CD14-positive monocyte (primary cell): ENCODE data around the gene RTN4R. TPM values are rescaled to one million over a fixed set of nuclear protein-coding genes. Genes with fewer than 3 reads are reported as not detected.

Source experiments
- DNase-seq, 3 donors: peaks; one replicate each; pipeline ENCODE4 v3.0.0-alpha.2; 2011 to 2022
- H2AFZ ChIP-seq: 2 replicates; pipeline ENCODE4 v1.6.0; 2012; ENCODE audit warnings: mild to moderate bottlenecking, low read depth, low read length, inconsistent platforms; ENCODE audit not compliant: insufficient read depth, poor library complexity, severe bottlenecking
- H3K27ac ChIP-seq, 2 donors: 1 replicate in 1 of 2; 2 replicates in 1 of 2; pipeline ENCODE4 v1.5.1; 2012 to 2013; ENCODE audit warnings: low read length in 2 of 2, control low read depth in 1 of 2, inconsistent platforms in 1 of 2, low read depth in 1 of 2, mild to moderate bottlenecking in 1 of 2
- H3K27me3 ChIP-seq, 2 donors: one replicate each; pipeline versions ENCODE4 v1.6.0 to v1.6.1; 2011 to 2013; ENCODE audit warnings: low read length in 2 of 2; ENCODE audit not compliant: control insufficient read depth in 2 of 2, insufficient read depth in 2 of 2
- H3K36me3 ChIP-seq, 2 donors: replicated peaks in 1 of 2; 1 replicate in 1 of 2; 2 replicates in 1 of 2; pipeline versions ENCODE4 v1.5.1 to v1.6.1; 2012 to 2013; ENCODE audit warnings: low read length in 2 of 2, control low read depth in 1 of 2, inconsistent platforms in 1 of 2, mild to moderate bottlenecking in 1 of 2; ENCODE audit not compliant: insufficient read depth in 2 of 2, control insufficient read depth in 1 of 2
- H3K4me1 ChIP-seq, 2 donors: 1 replicate in 1 of 2; 2 replicates in 1 of 2; pipeline versions ENCODE4 v1.5.1 to v1.6.1; 2012 to 2013; ENCODE audit warnings: low read length in 2 of 2, control low read depth in 1 of 2, inconsistent platforms in 1 of 2, mild to moderate bottlenecking in 1 of 2, moderate library complexity in 1 of 2; ENCODE audit not compliant: insufficient read depth in 2 of 2, control insufficient read depth in 1 of 2
- H3K4me2 ChIP-seq: replicated peaks from 2 replicates; pipeline ENCODE3; 2012; ENCODE audit warnings: low read length, moderate library complexity, mild to moderate bottlenecking; ENCODE audit not compliant: poor library complexity, severe bottlenecking; ENCODE audit errors: extremely low read depth
- H3K4me3 ChIP-seq, 3 experiments: fragments of 200-600 bp in 1 of 3; sonication (generic) in 1 of 3; replicated peaks in 1 of 3; 1 replicate in 2 of 3; 2 replicates in 1 of 3; pipeline ENCODE4 v1.5.1; 2011 to 2013; ENCODE audit warnings: low read length in 3 of 3, mild to moderate bottlenecking in 3 of 3, control low read depth in 2 of 3, low read depth in 2 of 3, inconsistent platforms in 1 of 3, moderate library complexity in 1 of 3
- H3K79me2 ChIP-seq: 2 replicates; pipeline ENCODE4 v1.6.0; 2012; ENCODE audit warnings: mild to moderate bottlenecking, control low read depth, inconsistent platforms, low read length, moderate library complexity; ENCODE audit not compliant: insufficient read depth
- H3K9ac ChIP-seq: 2 replicates; pipeline ENCODE4 v1.6.0; 2017; ENCODE audit warnings: low read length, mild to moderate bottlenecking; ENCODE audit not compliant: insufficient read depth, poor library complexity, severe bottlenecking
- H3K9me3 ChIP-seq, 2 donors: replicated peaks in 1 of 2; 1 replicate in 1 of 2; 2 replicates in 1 of 2; pipeline versions ENCODE4 v1.5.1 to v1.6.1; 2012 to 2013; ENCODE audit warnings: low read length in 2 of 2, control low read depth in 1 of 2; ENCODE audit not compliant: control insufficient read depth in 1 of 2, insufficient read depth in 1 of 2
- H4K20me1 ChIP-seq: 2 replicates; pipeline ENCODE4 v1.6.0; 2012; ENCODE audit warnings: mild to moderate bottlenecking, low read length, control low read depth, moderate library complexity; ENCODE audit not compliant: insufficient read depth
- H3K27ac Mint-ChIP-seq, 7 donors: one replicate each; pipeline ENCODE4 v1.8.0; 2020; ENCODE audit warnings: mild to moderate bottlenecking in 7 of 7, mixed read lengths in 7 of 7, moderate library complexity in 6 of 7, inconsistent platforms in 2 of 7
- H3K27me3 Mint-ChIP-seq, 3 donors: one replicate each; pipeline ENCODE4 v1.8.0; 2021 to 2022; ENCODE audit warnings: low read depth in 3 of 3, mild to moderate bottlenecking in 3 of 3, mixed read lengths in 3 of 3, moderate library complexity in 3 of 3, inconsistent platforms in 1 of 3
- H3K36me3 Mint-ChIP-seq, 2 donors: one replicate each; pipeline ENCODE4 v1.8.0; 2020; ENCODE audit warnings: mixed read lengths in 2 of 2, inconsistent platforms in 1 of 2, mild to moderate bottlenecking in 1 of 2
- H3K4me1 Mint-ChIP-seq: one replicate; pipeline ENCODE4 v1.8.0; 2020; ENCODE audit warnings: mild to moderate bottlenecking, mixed read lengths
- H3K4me3 Mint-ChIP-seq, 2 donors: one replicate each; pipeline ENCODE4 v1.8.0; 2020; ENCODE audit warnings: mild to moderate bottlenecking in 2 of 2, mixed read lengths in 2 of 2, moderate library complexity in 1 of 2
- H3K9me3 Mint-ChIP-seq, 7 donors: one replicate each; pipeline ENCODE4 v1.8.0; 2020 to 2022; ENCODE audit warnings: mixed read lengths in 7 of 7, mild to moderate bottlenecking in 6 of 7, moderate library complexity in 6 of 7, inconsistent platforms in 2 of 7
- CTCF ChIP-seq: fragments of 200-600 bp; IDR thresholded peaks from one replicate; pipeline ENCODE4 v1.8.0; 2022; ENCODE audit warnings: antibody characterized with exemption, mild to moderate bottlenecking
- WGBS: methylation state at CpG from one replicate; pipeline ENCODE4 v1.1.5; 2013; ENCODE audit warnings: missing lambda C conversion rate; ENCODE audit not compliant: insufficient coverage; 5-methylcytosine and 5-hydroxymethylcytosine counted together
- intact Hi-C, 2 donors: fragments of 100-400 bp; cut with micrococcal nuclease; formaldehyde crosslinking; loops; one replicate each; pipeline versions ENCODE4 v1.15.0 to v1.15.1; 2023
- polyA plus RNA-seq, 3 donors: library from polyadenylated mRNA; depleted of rRNA in 1 of 3; unstranded in 2 of 3; stranded (reverse) in 1 of 3; fragments of 300-500 nt in 2 of 3; fragments of >200 nt in 1 of 3; fragmentation: Illumina TruSeq in 2 of 3; gene quantifications; 1 replicate in 2 of 3; 2 replicates in 1 of 3; pipeline ENCODE4 v1.2.3, GENCODE V29; 2012 to 2021

RTN4R gene
- polyA plus RNA-seq, 3 donors, result not detected

- Histone ChIP-seq H3K4me3 (no peak overlapping the region), H2AFZ (no peak overlapping the region), H3K36me3 (no peaks in the 10 kb centered on the region), H3K4me1 (no peaks in the 10 kb centered on the region), H3K27ac (no peak overlapping the region), H3K27me3 (no peaks in the 10 kb centered on the region), H3K9ac (no peak overlapping the region), H4K20me1 (no peaks in the 10 kb centered on the region), H3K4me2 (no peak overlapping the region), H3K79me2 (no peaks in the 10 kb centered on the region), H3K9me3 (no peaks in the 10 kb centered on the region)
- Mint-ChIP-seq H3K27ac (no peak overlapping the region), H3K27me3 (peaks cover 0 to 4% (median 0%) of the 10 kb centered on the region in 3 donors), H3K4me1 (no peaks in the 10 kb centered on the region), H3K4me3 (no peak overlapping the region), H3K36me3 (no peaks in the 10 kb centered on the region), H3K9me3 (no peaks in the 10 kb centered on the region)
- TF ChIP-seq CTCF, result no peak
- DNase-seq, result no peak
- intact Hi-C loops, result no loop called here
- WGBS, result 87% methylated on average over 12 of the region's 17 CpGs
These were observed 74.2 kb downstream of the RTN4R start for GRCh38 chr22:20193761-20194494.

- no peak for TF ChIP-seq CTCF
- H3K9ac ChIP-seq, result no peak overlapping the region
- H3K4me3 ChIP-seq, result no peak overlapping the region
- H3K4me1 ChIP-seq, result no peaks in the 10 kb centered on the region
- no peak overlapping the region for H3K4me2 ChIP-seq
- Mint-ChIP-seq H3K27me3 (peaks cover 0 to 4% (median 0%) of the 10 kb centered on the region in 3 donors), H3K4me1 (no peaks in the 10 kb centered on the region), H3K27ac (no peak overlapping the region), H3K9me3 (no peaks in the 10 kb centered on the region), H3K36me3 (no peaks in the 10 kb centered on the region), H3K4me3 (no peak overlapping the region)
- no peak for DNase-seq
- H3K27ac ChIP-seq, result no peak overlapping the region
- H4K20me1 ChIP-seq, result no peaks in the 10 kb centered on the region
- WGBS, result 84% methylated on average over 12 of the region's 20 CpGs
- no peaks in the 10 kb centered on the region for H3K79me2 ChIP-seq
- no peak overlapping the region for H2AFZ ChIP-seq
- H3K27me3 ChIP-seq, result no peaks in the 10 kb centered on the region
- no peaks in the 10 kb centered on the region for H3K36me3 ChIP-seq
- no peaks in the 10 kb centered on the region for H3K9me3 ChIP-seq
- intact Hi-C loops, result no loop called here
These were observed 75.0 kb downstream of the RTN4R start for GRCh38 chr22:20192972-20193760.
